ENCODE results near the gene CHD5.

DNA sequence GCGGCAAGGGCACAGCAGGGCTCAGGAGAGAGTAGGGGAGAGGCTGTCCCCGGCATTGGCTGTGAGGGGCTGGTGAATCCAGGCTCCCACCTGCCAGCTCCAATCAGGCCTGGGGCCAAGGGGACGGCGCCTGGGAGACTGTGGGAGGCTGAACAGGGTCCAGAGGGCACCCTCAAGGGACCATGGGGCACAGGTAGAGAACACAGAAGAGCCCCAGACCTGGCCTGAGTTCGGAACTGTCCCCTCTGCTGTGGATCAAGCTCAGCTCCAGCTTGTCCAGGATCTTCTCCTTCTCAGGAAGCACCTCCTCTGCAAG lies 67.5 kb downstream of the CHD5 start:
- TF ChIP-seq, protein P1, sequence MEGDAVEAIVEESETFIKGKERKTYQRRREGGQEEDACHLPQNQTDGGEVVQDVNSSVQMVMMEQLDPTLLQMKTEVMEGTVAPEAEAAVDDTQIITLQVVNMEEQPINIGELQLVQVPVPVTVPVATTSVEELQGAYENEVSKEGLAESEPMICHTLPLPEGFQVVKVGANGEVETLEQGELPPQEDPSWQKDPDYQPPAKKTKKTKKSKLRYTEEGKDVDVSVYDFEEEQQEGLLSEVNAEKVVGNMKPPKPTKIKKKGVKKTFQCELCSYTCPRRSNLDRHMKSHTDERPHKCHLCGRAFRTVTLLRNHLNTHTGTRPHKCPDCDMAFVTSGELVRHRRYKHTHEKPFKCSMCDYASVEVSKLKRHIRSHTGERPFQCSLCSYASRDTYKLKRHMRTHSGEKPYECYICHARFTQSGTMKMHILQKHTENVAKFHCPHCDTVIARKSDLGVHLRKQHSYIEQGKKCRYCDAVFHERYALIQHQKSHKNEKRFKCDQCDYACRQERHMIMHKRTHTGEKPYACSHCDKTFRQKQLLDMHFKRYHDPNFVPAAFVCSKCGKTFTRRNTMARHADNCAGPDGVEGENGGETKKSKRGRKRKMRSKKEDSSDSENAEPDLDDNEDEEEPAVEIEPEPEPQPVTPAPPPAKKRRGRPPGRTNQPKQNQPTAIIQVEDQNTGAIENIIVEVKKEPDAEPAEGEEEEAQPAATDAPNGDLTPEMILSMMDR (IDR thresholded peaks at IDR 0.05; ENCODE audit: low read depth, low read length), result no peak
- no peak for TF ChIP-seq POLR2A (IDR thresholded peaks at IDR 0.05; ENCODE audit: extremely low read depth, insufficient read length)
